ENCODE data around the gene HNRNPU. TPM values are rescaled to one million over a fixed set of nuclear protein-coding genes. Genes with fewer than 3 reads are reported as not detected.

Gene HNRNPU
- total RNA-seq, 1 donor from 2014 or later, result 447 TPM

DNA sequence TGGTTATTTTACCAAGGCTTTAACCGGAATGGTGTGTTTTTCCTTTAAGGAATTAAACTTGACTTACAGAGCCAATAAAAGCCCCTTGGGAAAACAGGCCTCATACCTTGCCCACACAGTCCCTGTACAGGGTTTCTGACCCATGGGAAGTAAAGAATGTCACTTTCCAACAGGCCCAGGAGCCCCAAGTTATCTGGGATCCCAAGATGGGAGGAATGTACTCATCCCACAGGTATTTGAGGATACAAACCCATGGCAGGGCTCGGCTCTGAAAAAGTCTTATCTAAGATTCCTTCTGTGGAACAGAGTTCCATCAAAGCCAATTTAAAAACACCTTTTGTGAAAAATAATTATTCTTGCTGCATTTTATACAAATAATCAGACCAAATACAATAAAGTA, 44.2 kb downstream of the HNRNPU start:
- TF ChIP-seq, protein P1, sequence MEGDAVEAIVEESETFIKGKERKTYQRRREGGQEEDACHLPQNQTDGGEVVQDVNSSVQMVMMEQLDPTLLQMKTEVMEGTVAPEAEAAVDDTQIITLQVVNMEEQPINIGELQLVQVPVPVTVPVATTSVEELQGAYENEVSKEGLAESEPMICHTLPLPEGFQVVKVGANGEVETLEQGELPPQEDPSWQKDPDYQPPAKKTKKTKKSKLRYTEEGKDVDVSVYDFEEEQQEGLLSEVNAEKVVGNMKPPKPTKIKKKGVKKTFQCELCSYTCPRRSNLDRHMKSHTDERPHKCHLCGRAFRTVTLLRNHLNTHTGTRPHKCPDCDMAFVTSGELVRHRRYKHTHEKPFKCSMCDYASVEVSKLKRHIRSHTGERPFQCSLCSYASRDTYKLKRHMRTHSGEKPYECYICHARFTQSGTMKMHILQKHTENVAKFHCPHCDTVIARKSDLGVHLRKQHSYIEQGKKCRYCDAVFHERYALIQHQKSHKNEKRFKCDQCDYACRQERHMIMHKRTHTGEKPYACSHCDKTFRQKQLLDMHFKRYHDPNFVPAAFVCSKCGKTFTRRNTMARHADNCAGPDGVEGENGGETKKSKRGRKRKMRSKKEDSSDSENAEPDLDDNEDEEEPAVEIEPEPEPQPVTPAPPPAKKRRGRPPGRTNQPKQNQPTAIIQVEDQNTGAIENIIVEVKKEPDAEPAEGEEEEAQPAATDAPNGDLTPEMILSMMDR (conservative IDR thresholded peaks at IDR 0.05; ENCODE audit: low read depth, low read length), result no peak
- DNase-seq (ENCODE audit: low read depth), result no peak
- no peak overlapping the region for H3K4me3 ChIP-seq (ENCODE audit: low read depth, low read length)

DNA sequence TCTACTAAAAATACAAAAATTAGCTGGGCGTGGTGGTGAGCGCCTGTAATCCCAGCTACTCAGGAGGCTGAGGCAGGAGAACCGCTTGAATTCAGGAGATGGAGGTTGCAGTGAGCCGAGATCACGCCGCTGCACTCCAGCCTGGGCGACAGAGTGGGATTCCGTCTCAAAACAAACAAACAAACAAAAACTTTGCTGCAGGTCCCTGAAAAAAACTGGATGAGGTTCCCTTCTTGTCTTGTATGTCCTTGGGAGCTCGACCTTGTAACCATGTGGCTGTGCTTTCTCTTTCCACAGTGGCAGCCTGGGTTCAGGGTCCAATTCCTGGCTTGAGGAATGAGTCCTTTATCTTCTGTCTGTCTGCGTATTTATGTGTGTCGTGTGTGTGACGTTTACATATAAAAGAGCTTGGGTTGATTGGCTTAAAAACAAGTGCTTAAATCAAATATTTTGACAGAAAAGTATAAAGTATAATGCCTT, 46.9 kb downstream of the HNRNPU start:
- DNase-seq (ENCODE audit: low read depth), result no peak
- TF ChIP-seq, protein P1 (conservative IDR thresholded peaks at IDR 0.05; ENCODE audit: low read depth, low read length), result no peak
- H3K4me3 ChIP-seq (ENCODE audit: low read depth, low read length), result no peak overlapping the region

DNA sequence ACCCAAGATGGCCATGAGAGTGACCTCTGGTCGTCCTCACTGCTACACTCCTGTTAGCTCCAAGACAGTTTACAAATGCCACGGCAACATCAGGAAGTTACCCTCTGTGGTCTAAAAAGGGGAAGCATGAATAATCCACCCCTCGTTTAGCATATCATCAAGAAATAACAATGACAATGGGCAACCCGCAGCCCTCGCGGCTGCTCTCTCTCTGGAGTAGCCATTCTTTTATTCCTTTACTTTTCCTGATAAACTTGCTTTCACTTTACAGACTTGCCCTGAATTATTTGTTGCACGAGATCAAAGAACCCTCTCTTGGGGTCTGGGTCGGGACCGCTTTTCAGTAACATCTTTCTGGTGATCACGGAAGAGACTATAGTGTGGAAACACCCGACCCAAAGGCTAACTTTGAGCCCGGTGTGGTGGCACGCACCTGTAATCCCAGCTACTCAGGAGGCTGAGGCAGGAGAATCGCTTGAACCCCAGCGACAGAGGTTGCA, 48.7 kb downstream of the HNRNPU start:
- TF ChIP-seq, protein P1 (conservative IDR thresholded peaks at IDR 0.05; ENCODE audit: low read depth, low read length), result no peak
- no peak for DNase-seq (ENCODE audit: low read depth)
- H3K4me3 ChIP-seq (ENCODE audit: low read depth, low read length), result no peak overlapping the region

DNA sequence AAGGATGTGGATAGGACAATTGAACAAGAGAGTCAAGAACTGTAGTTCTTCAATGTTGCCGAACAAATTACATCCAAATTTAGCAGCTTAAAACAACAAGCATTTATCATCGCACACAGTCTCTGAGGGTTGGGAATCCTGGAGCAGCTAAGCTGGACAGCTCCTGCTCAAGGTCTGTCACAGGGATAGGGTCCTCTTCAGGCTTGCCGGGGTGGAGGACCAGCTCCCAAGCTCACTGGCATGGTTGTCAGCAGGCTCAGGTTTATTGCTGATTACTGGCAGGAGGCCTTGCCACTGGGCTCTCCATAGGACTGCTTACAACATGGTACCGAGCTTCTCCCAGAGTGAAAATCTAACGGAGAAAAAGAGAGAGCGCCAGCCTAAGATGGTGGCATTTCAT, 51.0 kb downstream of the HNRNPU start:
- TF ChIP-seq, protein P1 (conservative IDR thresholded peaks at IDR 0.05; ENCODE audit: low read depth, low read length), result no peak
- H3K4me3 ChIP-seq (ENCODE audit: low read depth, low read length), result no peak overlapping the region
- DNase-seq (ENCODE audit: low read depth), result no peak

DNA sequence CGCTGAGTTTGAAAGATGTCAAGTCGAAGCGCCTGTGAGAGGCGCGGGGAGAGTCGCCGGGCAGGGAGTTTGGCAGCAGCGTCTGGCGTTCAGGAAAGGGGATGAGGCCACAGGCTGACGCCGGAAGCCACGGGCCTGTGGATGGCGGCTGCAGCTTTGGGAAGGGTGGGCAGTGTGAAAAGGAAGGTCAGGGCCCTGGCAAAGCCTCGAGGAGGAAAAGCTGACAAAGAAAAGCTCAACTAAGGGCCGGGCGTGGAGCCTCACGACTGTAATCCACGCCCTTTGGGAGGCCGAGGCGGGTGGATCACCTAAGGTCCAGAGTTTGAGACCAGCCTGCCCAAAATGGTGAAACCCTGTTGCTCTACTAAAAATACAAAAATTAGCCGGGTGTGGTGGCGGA, 54.1 kb downstream of the HNRNPU start:
- TF ChIP-seq, protein P1 (conservative IDR thresholded peaks at IDR 0.05; ENCODE audit: low read depth, low read length), result no peak
- H3K4me3 ChIP-seq (ENCODE audit: low read depth, low read length), result no peak overlapping the region
- DNase-seq (ENCODE audit: low read depth), result no peak

DNA sequence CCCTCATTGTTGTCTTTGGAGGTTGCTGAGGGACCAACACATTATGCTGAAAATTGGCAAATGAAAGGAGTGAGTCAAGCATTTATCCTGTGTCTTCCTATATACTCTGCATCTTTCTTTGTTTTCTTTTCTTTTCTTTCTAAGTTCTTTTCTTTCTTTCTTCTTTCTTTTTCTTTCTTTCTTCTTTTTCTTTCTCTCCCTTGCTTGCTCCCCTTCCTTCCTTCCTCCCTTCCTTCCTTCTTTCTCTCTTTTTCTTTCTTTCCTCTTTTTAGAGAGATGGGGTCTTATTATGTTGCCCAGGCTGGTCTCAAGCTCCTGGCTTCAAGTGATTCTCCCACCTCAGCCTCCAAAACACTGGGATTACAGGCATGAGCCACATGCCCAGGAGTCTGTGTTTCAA, 57.2 kb downstream of the HNRNPU start:
- TF ChIP-seq, protein P1 (conservative IDR thresholded peaks at IDR 0.05; ENCODE audit: low read depth, low read length), result no peak
- H3K4me3 ChIP-seq (ENCODE audit: low read depth, low read length), result no peak overlapping the region
- no peak for DNase-seq (ENCODE audit: low read depth)

DNA sequence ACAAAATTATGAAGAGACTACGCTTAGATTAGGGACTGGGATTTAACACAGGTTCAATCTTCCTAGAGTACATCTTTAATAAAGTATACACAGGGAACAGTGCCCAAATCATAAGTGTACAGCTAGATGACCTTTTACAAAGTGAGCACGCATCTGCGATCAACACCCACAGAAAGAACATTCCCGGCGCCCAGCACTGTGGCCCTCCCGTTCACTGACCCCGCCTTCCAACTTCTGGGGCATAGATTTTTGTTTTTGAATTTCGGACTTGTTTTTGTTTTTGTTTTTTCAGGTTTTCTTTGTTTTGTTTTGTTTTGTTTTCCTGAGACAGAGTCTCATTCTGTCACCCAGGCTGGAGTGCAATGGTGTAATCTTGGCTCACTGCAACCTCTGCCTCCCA, 59.5 kb downstream of the HNRNPU start:
- no peak overlapping the region for H3K4me3 ChIP-seq (ENCODE audit: low read depth, low read length)
- TF ChIP-seq, protein P1 (conservative IDR thresholded peaks at IDR 0.05; ENCODE audit: low read depth, low read length), result no peak
- DNase-seq (ENCODE audit: low read depth), result no peak
